Fibroblast of lung (primary cell): Measurements from ENCODE around the gene HHIPL1. TPM values are rescaled to one million over a fixed set of nuclear protein-coding genes. Genes with fewer than 3 reads are reported as not detected.
A peak's percentile ranks its signal among the peaks of the same experiment; 100 is the strongest.

Source experiments
- DNase-seq, 2 donors: peaks; one replicate each; pipeline versions ENCODE4 v3.0.0 to v3.0.0-alpha.2; 2010; ENCODE audit warnings: low read depth in 2 of 2
- H2AFZ ChIP-seq: 2 replicates; pipeline ENCODE4 v1.5.1; 2012; ENCODE audit warnings: low read length, control low read depth, inconsistent platforms
- H3K27ac ChIP-seq: 2 replicates; pipeline ENCODE4 v1.5.1; 2011; ENCODE audit warnings: low read length, control low read depth; ENCODE audit not compliant: insufficient read depth
- H3K27me3 ChIP-seq: 2 replicates; pipeline ENCODE4 v1.5.1; 2011; ENCODE audit warnings: mild to moderate bottlenecking, low read length; ENCODE audit not compliant: control insufficient read depth, insufficient read depth
- H3K36me3 ChIP-seq: 2 replicates; pipeline ENCODE4 v1.5.1; 2011; ENCODE audit warnings: low read length; ENCODE audit not compliant: control insufficient read depth, insufficient read depth
- H3K4me1 ChIP-seq: 2 replicates; pipeline ENCODE4 v1.5.1; 2011; ENCODE audit warnings: low read length; ENCODE audit not compliant: control insufficient read depth, insufficient read depth; ENCODE audit errors: extremely low read depth
- H3K4me2 ChIP-seq: 2 replicates; pipeline ENCODE4 v1.5.1; 2011; ENCODE audit warnings: low read length, control low read depth; ENCODE audit not compliant: insufficient read depth; ENCODE audit errors: extremely low read depth
- H3K4me3 ChIP-seq, 4 experiments: fragments of 200-600 bp in 1 of 4; sonication (generic) in 1 of 4; replicated peaks in 1 of 4; 2 replicates each; pipeline ENCODE4 v1.5.1; 2011 to 2016; ENCODE audit warnings: low read length in 4 of 4, low read depth in 3 of 4, mild to moderate bottlenecking in 3 of 4, control low read depth in 2 of 4, inconsistent platforms in 1 of 4, mixed read lengths in 1 of 4; ENCODE audit not compliant: insufficient read depth in 1 of 4; ENCODE audit errors: control extremely low read depth in 1 of 4
- H3K79me2 ChIP-seq: 2 replicates; pipeline ENCODE4 v1.5.1; 2012; ENCODE audit warnings: mild to moderate bottlenecking, low read length, inconsistent platforms; ENCODE audit not compliant: control insufficient read depth, insufficient read depth
- H3K9ac ChIP-seq: 2 replicates; pipeline ENCODE4 v1.5.1; 2011; ENCODE audit warnings: mild to moderate bottlenecking, low read length, control low read depth; ENCODE audit not compliant: insufficient read depth
- H3K9me3 ChIP-seq: 2 replicates; pipeline ENCODE4 v1.5.1; 2012; ENCODE audit warnings: low read depth, low read length; ENCODE audit not compliant: control insufficient read depth, insufficient read depth
- H4K20me1 ChIP-seq: 2 replicates; pipeline ENCODE4 v1.5.1; 2011; ENCODE audit warnings: low read length; ENCODE audit not compliant: control insufficient read depth, insufficient read depth; ENCODE audit errors: extremely low read depth
- CTCF ChIP-seq, 2 donors: IDR thresholded peaks in 1 of 2; conservative IDR thresholded peaks in 1 of 2; 1 replicate in 1 of 2; 2 replicates in 1 of 2; pipeline ENCODE4 v1.5.1; 2011 to 2012; ENCODE audit warnings: low read length in 2 of 2, control low read depth in 1 of 2, inconsistent platforms in 1 of 2, low read depth in 1 of 2, mild to moderate bottlenecking in 1 of 2
- EZH2 ChIP-seq: IDR thresholded peaks from 2 replicates; pipeline ENCODE4 v1.5.1; 2012; ENCODE audit warnings: low read length, control low read depth, mild to moderate bottlenecking; ENCODE audit errors: missing control alignments
- polyA plus RNA-seq, 2 donors: library from polyadenylated mRNA; depleted of rRNA in 1 of 2; stranded (reverse) in 1 of 2; unstranded in 1 of 2; fragments of >200 nt; gene quantifications; 2 replicates each; pipeline ENCODE4 v1.2.1, GENCODE V29; 2011 to 2012; ENCODE audit warnings: missing spikeins in 1 of 2
- total RNA-seq: library from RNA; depleted of rRNA; stranded (reverse); fragments of >200 nt; gene quantifications from 2 replicates; pipeline ENCODE4 v1.2.1, GENCODE V29; 2014

Gene HHIPL1
- total and polyA plus RNA-seq, 2 donors (not counting 1 experiment from before 2014, with no cell fraction given) = 1.5 to 9.9 TPM

- no peak overlapping the region for H3K4me2 ChIP-seq
- no peak overlapping the region for H3K9ac ChIP-seq
- no peaks in the 10 kb centered on the region for H3K36me3 ChIP-seq
- no peak for DNase-seq
- H3K9me3 ChIP-seq = no peaks in the 10 kb centered on the region
- TF ChIP-seq CTCF (conservative IDR thresholded peaks at IDR 0.05 in 1 of 2, IDR thresholded peaks at IDR 0.05 in 1 of 2; ENCODE audit: low read depth in 1 of 2, low read length in 2 of 2) (no peak), EZH2 (no peak)
- no peak overlapping the region for H2AFZ ChIP-seq
- H3K27ac ChIP-seq = no peak overlapping the region
- H3K27me3 ChIP-seq = no peaks in the 10 kb centered on the region
- H4K20me1 ChIP-seq = no peaks in the 10 kb centered on the region
- H3K79me2 ChIP-seq = no peaks in the 10 kb centered on the region
- no peak overlapping the region for H3K4me3 ChIP-seq
- peaks cover 10% of the 10 kb centered on the region for H3K4me1 ChIP-seq
Observed at GRCh38 chr14:99627100-99627499, 17.8 kb upstream of the HHIPL1 start.

- H2AFZ ChIP-seq = no peak overlapping the region
- H3K4me2 ChIP-seq = no peak overlapping the region
- H3K4me3 ChIP-seq = no peak overlapping the region
- H3K4me1 ChIP-seq = peaks cover 8% of the 10 kb centered on the region
- H3K27ac ChIP-seq = no peak overlapping the region
- no peak overlapping the region for H3K9ac ChIP-seq
- no peaks in the 10 kb centered on the region for H3K27me3 ChIP-seq
- no peaks in the 10 kb centered on the region for H3K9me3 ChIP-seq
- TF ChIP-seq CTCF (conservative IDR thresholded peaks at IDR 0.05 in 1 of 2, IDR thresholded peaks at IDR 0.05 in 1 of 2; ENCODE audit: low read depth in 1 of 2, low read length in 2 of 2) (no peak), EZH2 (no peak)
- H4K20me1 ChIP-seq = no peaks in the 10 kb centered on the region
- H3K36me3 ChIP-seq = no peaks in the 10 kb centered on the region
- H3K79me2 ChIP-seq = no peaks in the 10 kb centered on the region
- no peak for DNase-seq
Observed at GRCh38 chr14:99627510-99628381, 17.2 kb upstream of the HHIPL1 start.

- TF ChIP-seq CTCF (conservative IDR thresholded peaks at IDR 0.05 in 1 of 2, IDR thresholded peaks at IDR 0.05 in 1 of 2; ENCODE audit: low read depth in 1 of 2, low read length in 2 of 2) (peak; percentile 94 to 96), EZH2 (no peak)
- Histone ChIP-seq H3K27ac (no peak overlapping the region), H3K4me1 (no peaks in the 10 kb centered on the region), H4K20me1 (no peaks in the 10 kb centered on the region), H3K9me3 (no peaks in the 10 kb centered on the region), H3K4me3 (no peak overlapping the region), H3K4me2 (no peak overlapping the region), H3K79me2 (no peaks in the 10 kb centered on the region), H3K36me3 (no peaks in the 10 kb centered on the region), H3K9ac (no peak overlapping the region), H2AFZ (peak overlapping the region; percentile 50), H3K27me3 (no peaks in the 10 kb centered on the region)
- DNase-seq = peak; percentile 57 to 68
Observed at GRCh38 chr14:99628887-99629618, 15.9 kb upstream of the HHIPL1 start.
